HG03135 (cell line): ENCODE data around the gene LPP.

Experiments
- ATAC-seq: cut with Tn5 transposase; IDR thresholded peaks from one replicate; pipeline ENCODE4 v1.9.1; 2021; ENCODE audit warnings: mild to moderate bottlenecking, moderate library complexity; ENCODE audit not compliant: unreplicated experiment

LPP gene

DNA sequence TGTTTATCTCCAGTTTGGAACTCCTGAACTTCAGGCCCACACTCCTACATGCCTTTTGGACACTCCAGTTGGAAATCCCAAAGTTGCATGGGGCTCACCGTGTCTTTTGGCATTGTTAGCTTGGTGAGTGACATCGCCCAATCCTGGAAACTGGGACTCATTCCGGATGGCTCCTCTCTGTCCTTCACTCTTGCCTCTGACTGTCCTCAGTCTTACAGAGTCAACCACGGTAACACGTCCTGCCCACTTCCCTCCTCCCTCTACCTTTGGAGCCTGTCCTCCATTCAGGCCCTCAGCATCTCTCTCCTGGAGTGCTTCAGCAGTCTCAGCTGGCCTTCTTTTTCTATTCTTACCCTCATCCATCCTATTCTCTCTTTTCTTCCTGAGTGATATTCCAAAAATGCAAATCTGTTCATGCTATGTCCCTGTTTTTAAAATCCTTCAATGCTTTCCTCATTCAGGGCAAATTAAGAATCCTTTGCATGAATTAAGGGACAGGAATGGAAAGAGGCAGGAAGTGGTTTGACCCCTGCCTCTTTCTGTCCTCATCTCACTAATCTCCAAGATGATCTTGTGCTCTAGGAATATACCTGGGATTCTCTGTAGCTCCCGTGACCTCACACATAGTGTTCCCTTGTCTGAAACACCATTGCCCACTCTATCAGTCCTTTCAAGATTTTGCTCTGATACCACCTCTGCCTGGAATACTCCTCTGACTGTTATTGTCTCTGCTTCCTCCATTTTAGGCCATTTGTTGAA, 42.5 kb downstream of the LPP start:
- no peak for ATAC-seq

DNA sequence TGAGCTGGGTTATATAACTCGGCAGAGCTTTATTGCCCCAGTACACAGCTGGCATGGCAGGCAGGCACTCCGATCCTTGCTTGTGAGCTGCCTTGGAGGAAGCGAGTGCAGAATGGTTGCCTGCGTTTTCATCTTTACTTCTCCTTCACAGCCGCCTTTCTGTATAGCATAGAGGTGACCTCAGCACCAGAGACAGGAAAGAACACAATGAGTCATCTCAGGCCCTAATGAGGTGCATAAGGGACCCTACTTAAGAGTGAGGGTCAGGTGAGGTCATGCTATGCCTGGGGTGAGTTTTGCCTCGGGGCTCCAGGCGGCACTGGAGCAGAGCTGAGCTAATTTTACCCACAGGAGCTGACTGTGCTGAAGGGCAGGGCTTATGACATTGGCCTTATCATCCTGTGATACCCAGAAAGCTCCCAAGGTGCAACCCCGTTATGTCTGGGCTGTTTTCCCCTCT, 43.5 kb downstream of the LPP start:
- no peak for ATAC-seq

DNA sequence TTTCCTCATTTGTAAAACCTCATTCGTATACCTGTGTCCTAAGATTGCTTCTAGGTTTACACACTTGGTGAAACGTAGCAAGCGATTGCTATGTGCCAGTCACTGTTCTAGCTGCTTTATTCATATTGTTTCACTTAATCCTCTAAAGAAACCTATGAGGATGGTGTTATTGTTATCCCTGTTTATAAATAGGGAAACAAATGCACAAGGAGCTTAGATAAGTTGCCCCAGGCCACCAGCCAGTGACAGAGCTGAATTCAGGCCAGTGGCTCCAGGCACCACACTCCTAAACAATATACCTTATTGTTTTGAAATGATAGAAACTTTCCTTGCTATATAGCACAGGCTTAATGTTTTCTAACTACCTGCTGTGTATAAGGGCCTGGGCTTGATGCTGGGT, 44.0 kb downstream of the LPP start:
- ATAC-seq = no peak

DNA sequence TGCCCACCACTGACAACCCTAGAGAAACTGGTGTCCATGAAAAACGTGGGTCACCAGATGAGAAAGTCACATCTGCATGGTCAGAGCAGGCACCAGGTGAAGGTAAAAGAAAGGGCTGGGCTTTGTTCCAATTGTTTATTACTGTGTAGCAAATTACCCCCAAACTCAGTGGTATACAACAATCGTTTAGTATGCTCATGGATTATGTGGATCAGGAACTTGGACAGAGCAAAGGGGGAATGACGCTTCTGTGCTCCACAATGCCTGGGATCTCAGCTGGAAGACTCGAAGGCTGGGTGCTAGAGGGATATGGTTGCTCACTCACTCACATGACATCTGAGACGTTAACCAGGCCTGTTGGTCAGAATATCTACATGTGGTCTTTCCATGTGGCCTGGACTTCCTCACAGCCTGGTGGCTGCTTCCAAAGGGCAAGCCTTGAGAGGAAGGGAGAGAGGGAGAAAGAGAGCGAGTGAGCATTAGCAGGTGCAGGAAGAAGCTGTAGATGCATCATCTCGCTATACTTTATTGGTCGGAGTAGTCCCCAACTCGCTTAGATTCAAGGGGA, 44.9 kb downstream of the LPP start:
- no peak for ATAC-seq

DNA sequence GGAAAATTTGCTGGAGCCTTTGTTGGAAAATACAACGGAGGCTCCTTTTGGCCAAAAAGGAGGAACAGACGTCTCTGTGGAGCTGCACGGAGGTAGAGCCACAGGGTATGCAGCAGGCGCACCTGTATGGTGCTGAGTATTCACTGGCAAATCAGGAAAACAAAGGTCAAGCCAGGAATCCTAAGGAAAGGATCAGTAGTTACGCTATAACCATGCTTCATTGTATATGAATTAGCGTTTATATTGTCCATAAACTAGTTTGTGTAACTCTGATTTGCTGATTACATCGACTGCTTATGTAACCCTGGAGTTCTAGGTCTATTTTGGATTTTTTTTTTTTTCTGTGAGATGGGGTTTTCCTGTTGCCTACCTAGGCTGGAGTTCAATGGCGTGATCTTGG, 45.4 kb downstream of the LPP start:
- ATAC-seq = no peak

DNA sequence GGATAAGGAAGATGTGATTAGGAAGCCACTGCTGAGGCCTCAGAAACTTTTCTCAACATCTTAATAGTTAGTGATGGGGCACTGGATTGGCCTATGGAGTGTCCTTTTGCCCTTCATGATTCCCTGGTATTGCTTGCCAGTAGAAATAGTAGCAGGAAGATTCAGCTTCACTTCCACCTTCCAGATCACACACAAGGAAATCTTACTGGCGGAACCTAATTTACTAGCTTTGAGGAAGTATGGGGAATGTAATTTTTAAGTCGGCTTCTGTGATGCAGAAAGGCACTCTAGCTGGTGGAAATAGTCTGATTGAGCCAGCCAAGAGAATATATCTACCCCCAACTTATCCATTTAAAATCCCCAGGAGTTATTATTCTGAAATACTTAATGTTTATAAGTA, 46.5 kb downstream of the LPP start:
- ATAC-seq = no peak

DNA sequence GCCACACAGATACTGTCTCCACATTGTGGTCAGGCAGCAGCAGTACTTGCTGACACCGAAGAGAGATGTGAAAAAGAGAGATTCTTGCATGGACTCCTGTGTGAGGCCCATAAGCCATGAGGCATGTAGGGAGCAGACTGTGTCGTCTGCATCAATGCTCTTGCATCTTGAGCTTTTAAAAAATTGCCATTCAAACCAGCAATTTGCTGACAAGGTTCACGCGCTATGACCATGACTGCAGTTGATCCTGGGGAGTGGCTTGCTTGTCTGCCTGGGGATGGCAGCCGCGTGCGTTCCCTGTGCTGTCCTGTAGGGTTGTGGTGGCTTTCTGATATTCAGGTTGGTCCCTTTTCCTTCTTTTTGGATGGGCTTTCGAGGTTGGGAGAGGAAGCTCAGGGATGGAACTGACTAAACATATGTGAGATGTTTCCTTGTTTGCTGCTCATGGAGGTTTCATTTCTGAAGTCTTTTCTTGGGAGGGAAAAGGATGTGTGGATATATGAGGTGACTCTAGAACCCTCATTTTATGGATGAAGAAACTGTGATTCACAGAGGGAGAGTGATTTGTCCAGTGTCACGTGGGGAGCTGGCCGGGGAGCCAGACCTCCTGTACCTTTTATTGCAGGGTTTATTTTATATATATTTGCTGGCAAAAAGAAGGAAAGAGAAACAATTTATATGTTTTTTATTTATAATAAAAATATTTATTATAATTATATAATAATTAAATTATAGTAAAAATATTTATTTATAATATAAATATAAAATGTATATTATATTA, 48.6 kb downstream of the LPP start:
- no peak for ATAC-seq

DNA sequence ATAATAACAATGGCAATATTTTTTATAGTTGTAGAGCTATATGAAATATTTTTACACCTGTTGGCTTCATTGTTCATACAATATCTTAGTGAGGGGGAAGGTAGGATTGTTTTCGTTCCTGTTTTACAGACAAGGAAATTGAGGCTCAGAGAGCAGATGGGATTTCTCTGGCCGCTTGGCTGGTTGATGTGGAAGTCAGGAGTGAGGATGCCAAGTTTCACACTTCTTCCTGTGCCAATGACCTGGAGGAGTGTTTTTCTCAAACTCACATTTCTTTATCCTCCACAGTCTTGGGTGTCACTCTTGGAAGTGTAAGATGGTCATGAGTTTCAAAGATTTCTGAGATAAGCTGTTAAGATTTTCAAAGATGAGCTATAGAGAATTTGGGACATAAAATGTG, 50.6 kb downstream of the LPP start:
- no peak for ATAC-seq

DNA sequence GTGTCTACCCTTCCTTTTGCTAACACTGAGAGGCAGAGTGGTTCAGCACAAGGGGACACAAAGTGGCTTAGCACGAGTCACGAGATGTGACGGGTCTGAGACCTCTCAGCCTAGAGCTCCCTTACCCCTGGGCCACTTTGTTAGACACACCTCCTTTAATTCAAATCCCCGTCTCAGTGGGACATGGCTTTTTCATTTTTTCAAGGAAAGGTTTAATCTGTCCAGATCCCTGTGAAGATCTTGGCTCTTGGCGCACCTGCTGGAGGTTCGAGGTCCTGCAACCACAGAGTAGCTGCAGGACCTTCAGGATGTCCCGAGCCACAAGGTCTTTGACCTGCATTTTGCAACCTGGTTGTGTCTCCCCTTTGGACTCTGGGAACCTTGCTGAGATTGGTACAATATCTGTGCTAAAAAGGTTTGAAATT, 52.0 kb downstream of the LPP start:
- no peak for ATAC-seq

DNA sequence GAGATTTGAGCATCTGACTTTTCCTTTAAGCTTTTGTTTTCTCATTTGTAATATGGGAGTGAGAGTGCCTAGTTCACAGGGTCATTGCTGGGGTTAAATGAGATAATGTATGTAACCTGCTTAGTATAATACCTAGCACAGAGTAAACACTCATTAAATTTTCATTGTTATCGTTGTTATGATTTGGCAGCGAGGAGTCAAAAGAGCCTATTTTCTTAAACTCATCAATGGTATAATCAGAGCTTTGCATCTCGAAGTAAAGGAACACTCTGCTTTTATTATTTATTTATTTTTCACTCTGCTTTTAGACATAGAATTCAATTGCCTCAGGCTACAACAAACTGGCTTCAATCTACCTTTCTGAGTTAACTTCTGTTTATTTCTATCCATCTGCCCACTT, 52.8 kb downstream of the LPP start:
- no peak for ATAC-seq

DNA sequence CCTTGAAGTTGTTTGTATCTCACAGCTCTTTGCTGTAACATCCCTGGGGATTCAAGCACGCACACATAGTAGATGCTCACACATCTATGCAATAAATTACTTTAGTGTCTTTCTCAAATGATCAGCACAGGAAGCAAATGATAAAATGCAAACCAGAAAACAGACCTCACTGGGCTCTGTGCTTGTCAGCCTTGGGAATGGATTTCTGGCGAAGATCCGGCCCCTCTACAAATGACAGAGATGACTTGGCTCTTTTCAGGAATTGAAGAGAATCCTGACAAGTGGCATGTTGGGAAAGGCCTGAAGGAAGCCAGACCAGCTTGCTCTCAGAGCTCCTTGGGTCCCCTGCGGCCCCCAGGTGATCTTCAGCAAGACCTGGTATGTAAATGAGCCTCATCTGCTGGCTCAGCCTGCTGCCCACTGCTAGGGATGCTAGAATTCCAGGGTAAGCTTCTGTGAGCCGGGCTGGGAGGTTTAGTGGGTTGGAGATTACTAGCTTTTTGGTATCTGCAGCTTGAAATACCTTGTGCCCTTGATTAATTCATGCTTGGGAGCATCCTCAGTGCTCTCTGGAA, 54.1 kb downstream of the LPP start:
- no peak for ATAC-seq

DNA sequence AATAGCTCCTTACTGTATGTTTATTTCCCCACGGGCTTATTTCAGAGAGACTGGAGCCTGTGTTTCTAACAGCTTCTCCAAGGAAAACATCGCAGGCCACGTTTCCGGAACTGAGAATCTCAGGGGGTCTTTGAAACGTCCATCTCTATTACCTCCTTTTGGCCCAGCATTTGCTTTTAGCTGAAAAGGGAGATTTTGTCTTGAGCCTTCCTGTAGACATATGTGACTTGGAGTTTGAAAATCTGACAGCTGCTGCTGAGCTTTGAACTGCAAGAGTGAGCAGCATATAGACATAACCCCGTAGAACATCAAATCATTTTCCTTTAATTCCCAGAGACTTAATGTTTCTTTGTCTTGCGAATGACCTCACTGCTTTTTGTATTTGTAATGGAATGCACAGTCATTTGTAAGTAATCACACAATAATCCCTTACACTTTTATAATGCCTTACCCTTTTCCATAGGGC, 54.6 kb downstream of the LPP start:
- no peak for ATAC-seq

DNA sequence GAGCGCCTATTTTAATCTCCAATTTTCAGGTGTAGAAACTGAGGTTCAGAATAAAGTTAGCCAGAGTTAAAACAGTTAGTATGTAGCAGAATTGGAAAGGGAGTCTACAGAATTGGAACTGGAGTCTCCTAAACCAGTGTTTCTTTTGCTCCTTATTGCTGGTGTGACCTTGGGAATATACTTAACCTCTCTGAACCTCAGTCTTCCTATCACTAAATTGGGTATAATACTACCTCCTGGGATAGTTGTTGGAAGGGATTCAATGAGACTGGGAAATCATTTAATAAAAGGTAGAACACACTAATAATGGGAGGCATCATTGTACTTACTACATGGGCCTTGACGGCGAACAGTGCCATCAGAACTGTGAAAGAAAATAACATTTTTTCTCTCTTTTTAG, 55.1 kb downstream of the LPP start:
- no peak for ATAC-seq

DNA sequence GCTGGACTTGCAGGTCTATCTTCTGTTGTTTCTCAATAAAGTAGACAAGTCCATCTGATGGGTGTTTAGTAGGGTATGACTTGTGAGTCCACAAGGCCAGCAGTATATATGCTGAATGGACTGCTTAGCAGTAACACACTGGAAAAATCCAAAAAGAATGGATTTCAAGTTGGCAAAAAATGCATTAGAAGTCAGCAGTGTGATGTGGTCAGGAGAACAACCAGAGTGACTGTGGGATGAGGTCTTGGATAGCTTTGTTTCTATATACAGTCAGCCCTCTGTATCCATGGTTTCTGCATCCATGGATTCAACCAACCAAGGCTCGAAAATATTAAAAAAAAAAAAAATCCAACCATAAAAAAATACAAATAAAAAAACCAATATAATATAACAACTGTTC, 55.8 kb downstream of the LPP start:
- no peak for ATAC-seq

DNA sequence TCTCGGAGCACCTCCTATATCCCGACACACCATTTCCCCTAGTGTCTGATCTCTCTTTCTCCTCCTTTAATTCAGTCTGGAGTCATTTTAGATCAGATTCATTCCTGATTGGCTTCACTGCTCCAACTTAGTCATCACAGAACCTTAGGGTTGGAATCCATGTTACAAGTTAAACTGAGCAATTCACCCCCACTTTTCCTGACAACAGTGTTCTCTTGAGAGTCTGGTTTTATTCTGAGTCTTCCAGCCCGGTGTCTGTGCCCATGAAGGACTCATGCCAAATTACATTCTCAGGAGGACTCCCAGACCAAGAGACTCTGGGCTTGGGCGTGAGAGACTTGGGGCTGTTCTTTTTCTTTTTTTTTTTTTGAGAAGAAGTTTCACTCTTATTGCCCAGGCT, 57.5 kb downstream of the LPP start:
- ATAC-seq = no peak

DNA sequence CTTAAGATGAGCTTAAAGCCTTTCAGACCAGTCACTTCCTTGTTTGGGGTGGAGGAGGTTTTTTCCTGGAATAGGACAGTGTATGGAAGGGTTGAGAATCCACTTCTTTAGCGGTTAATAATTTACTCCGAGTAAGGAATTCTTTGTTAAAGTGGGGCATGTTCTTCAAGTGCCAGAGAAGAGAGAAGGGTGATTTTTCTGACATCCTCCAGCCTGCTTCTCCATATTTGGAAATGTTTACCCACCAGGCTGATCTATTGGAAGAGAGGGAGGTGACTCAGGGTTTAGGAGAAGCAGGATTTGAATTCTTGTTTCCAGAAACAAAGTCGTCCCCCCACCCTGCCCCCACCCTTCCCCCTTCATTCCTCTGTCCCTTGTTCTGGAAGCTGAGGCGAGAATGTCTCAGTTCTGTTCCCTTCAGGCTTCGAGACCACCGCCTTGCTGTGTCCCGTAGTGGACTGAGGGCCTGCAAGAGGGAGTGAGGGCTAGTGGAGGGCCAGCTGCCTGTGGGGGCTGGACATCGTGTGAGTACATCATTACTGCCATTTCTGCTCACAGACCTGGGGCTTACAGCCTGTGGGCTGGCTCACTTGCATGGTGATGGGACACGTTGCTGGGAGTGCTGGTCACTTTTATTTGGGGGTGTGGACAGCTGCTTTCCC, 58.5 kb downstream of the LPP start:
- no peak for ATAC-seq

DNA sequence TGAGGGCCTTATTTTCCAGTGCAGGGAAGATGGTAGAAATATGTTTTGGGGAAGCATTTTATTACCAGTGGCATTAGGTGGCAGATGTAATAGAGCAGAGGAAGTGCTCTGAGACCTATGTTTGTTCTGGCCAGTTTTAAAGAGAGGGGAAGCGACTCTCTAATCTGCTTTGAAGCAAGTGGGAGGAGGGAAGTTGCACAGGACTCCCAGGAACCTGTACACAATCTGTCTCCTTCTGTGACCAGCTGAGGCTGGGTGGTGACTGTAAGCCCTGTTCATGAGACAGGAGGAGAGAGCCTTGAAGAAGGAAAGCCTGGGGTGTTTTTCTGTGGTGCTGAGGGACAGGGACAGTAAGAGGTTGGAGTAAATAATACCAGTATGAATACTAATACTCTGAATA, 60.5 kb downstream of the LPP start:
- no peak for ATAC-seq

DNA sequence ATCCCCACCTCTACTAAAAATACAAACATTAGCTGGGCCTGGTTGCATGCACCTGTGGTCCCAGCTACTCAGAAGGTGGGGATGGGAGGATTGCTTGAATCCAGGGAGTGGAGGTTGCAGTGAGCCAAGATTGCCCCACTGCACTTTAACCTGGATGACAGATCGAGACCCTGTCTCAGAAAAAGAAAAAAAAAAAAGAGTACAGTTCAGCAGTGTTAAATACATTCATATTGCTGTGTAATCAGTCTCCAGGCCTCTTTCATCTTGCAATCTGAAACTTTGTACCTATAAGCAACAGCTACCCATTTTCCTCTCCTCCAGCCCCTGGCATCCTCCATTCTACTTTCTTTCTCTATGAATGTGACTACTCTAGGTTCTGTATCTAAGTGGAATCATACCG, 61.2 kb downstream of the LPP start:
- ATAC-seq = no peak

DNA sequence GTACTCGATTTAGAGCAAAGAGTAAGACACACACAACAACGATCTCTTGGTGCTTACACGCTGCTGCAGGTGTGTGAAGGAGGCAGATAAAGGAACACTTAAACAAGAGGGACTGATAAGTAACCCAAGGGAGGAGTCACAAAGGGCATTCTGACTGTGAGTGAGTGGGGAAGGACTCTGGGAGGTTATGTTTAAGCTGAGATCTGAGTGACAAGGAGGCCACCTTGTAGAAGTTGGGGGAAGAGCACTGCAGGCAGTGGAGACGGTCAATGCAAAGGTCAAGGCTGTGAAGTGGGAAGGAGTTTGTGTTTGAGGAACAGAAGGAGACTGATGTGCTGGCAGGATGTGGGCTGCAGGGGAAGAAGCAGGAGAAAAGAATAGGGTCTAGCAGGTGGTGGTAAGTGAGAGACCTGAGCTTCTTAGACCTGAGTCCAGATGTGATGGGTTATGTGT, 63.1 kb downstream of the LPP start:
- ATAC-seq = no peak

DNA sequence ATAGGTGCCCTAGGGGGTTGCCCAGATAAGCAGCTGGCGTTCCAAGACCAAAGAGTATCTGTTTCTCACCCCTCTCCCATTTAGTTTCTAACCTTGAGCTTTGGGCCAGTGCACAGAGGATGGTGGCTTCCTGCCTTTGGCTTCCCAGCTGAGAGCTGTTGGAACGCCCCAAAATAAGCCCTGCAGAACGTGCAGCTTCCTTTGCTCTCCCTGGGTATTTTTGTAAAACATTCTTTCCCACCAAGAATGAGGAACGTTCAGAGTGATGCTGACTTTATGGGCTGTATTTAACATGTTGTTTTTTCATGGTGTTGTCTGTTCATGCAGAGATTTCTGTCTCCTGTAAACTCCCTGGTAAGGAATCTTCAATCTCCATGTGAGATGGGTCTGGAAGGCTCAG, 63.8 kb downstream of the LPP start:
- no peak for ATAC-seq

DNA sequence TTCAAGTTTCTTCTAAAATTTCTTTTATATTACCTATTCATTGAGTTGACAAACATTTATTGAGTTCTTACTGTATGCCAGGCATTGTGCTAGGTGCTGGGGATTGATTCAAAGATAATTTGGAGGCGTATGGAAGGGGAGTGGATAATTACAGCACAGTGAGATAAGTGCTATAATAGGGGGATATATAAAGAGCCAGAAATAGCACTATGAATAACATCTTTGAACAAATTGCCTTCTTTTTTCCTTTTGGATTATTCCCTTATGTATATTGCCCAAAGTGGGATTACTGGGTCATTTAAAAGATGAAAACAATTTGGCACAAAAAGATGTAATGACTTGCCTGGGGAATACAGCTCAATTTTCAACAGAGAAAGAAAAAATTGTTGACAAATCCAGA, 64.6 kb downstream of the LPP start:
- no peak for ATAC-seq
